ENCODE results near the gene RBPJ.

RBPJ gene

DNA sequence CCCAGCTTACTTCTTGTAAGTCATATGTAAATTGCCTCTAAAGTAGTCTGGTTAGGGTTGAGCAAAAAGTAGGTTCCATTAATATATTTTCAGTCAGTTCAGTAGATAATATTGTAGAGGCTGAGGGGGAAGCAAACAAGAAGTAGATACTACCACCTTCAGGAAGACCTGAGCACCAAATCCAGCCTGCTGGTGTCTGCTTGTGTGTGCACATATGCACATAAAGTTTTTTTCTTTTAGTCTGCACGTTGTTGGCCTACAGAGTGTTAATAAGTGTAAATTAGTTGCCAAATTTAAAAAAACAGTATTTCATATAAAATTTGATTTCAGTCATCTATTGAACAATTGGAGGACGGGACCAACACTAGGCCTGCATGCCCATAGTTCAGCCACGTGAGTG lies 92.8 kb downstream of the RBPJ start:
- Mint-ChIP-seq H3K27ac (no peak overlapping the region), H3K9me3 (no peaks in the 10 kb centered on the region)

DNA sequence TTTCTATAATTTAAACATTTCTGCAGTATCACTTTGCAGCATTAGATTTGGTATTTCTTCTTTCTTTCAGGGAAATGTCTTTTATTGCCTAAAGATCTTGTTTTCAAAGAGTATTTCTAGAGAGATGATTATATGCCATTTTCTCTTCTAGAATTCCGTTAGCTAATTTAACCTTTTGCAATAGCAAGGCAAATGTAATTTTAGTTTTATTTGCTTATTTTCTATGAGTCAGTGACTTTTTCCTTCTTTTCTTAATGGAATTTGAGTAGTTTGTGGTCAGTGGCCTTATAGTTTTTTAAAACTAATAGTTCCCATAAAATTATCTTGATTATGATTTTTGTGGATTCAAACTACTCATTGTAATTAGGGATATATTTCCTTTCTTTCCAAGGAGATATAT lies 97.3 kb downstream of the RBPJ start:
- Mint-ChIP-seq H3K4me3 (no peak overlapping the region), H3K36me3 (ENCODE audit: low read depth) (peaks cover 43% of the 10 kb centered on the region), H3K27ac (no peak overlapping the region), H3K27me3 (ENCODE audit: low read depth) (no peaks in the 10 kb centered on the region), H3K4me1 (ENCODE audit: low read depth) (peaks cover 19% of the 10 kb centered on the region), H3K9me3 (no peaks in the 10 kb centered on the region)
- no peak for DNase-seq (ENCODE audit: low spot score)

More for the DNA sequence above, 92.8 kb downstream of the RBPJ start:
- Mint-ChIP-seq H3K4me1 (ENCODE audit: low read depth) (peaks cover 14% of the 10 kb centered on the region), H3K27me3 (ENCODE audit: low read depth) (no peaks in the 10 kb centered on the region), H3K4me3 (no peak overlapping the region), H3K36me3 (ENCODE audit: low read depth) (peaks cover 34% of the 10 kb centered on the region)
- DNase-seq (ENCODE audit: low spot score): no peak

DNA sequence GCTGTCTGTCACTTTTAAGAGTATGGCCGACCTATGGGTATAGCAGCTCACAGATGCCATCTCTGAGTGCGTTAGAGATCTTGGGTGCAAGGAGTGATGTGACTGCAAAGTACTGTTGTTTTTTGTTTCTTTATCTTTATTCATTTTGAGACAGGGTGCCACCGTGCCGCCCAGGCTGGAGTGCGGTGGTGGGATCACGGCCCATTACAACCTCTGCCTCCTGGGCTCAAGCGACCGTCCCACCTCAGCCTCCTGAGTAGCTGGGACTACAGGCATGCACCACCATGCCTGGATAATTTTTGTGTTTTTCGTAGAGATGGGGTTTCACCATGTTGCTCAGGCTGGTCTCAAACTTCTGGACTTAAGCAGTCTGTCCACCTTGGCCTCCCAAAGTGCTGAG lies 98.0 kb downstream of the RBPJ start:
- Mint-ChIP-seq H3K27me3 (ENCODE audit: low read depth) (no peaks in the 10 kb centered on the region), H3K36me3 (ENCODE audit: low read depth) (peaks cover 45% of the 10 kb centered on the region), H3K9me3 (no peaks in the 10 kb centered on the region), H3K4me3 (no peak overlapping the region), H3K27ac (no peak overlapping the region), H3K4me1 (ENCODE audit: low read depth) (peaks cover 21% of the 10 kb centered on the region)
- no peak for DNase-seq (ENCODE audit: low spot score)

DNA sequence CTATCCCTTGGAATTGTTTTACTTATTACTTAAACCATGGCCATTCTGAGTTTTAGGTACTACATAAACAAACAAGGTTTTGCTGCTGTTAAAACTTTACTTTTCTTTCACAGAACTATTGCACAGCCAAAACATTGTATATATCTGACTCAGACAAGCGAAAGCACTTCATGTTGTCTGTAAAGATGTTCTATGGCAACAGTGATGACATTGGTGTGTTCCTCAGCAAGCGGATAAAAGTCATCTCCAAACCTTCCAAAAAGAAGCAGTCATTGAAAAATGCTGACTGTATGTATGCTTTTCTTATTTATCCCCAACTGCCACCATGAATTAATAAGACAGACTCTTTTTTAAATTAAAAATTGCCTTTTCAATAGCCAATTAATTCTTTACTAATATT lies 99.6 kb downstream of the RBPJ start:
- no peak for DNase-seq (ENCODE audit: low spot score)
- Mint-ChIP-seq H3K36me3 (ENCODE audit: low read depth) (peaks cover 47% of the 10 kb centered on the region), H3K27me3 (ENCODE audit: low read depth) (no peaks in the 10 kb centered on the region)

DNA sequence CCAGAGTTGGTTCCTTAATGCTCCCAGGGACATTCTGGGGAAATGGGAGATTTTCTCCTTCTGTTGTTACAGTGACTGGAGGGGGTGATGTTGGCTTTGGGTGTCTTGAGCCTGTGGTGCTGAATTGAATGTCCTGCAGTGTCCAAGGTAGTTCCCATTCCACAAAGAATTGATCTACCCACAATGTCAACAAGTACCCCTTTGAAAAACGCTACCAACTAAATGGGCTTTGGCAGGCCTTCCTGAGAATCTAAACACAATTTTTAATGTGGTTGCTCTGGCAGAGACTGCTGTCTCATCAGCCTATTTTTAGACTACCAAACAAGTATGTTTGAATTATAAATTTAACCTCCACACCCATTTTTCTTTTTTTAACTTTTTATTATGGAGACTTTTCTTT lies 100.1 kb downstream of the RBPJ start:
- Mint-ChIP-seq H3K27ac (no peak overlapping the region), H3K9me3 (no peaks in the 10 kb centered on the region), H3K36me3 (ENCODE audit: low read depth) (peaks cover 46% of the 10 kb centered on the region), H3K4me3 (no peak overlapping the region), H3K4me1 (ENCODE audit: low read depth) (peaks cover 21% of the 10 kb centered on the region), H3K27me3 (ENCODE audit: low read depth) (no peaks in the 10 kb centered on the region)
- DNase-seq (ENCODE audit: low spot score): no peak

More for the DNA sequence above, 99.6 kb downstream of the RBPJ start:
- H3K27ac Mint-ChIP-seq: no peak overlapping the region
- no peak overlapping the region for H3K4me3 Mint-ChIP-seq
- peaks cover 19% of the 10 kb centered on the region for H3K4me1 Mint-ChIP-seq (ENCODE audit: low read depth)
- H3K9me3 Mint-ChIP-seq: no peaks in the 10 kb centered on the region

DNA sequence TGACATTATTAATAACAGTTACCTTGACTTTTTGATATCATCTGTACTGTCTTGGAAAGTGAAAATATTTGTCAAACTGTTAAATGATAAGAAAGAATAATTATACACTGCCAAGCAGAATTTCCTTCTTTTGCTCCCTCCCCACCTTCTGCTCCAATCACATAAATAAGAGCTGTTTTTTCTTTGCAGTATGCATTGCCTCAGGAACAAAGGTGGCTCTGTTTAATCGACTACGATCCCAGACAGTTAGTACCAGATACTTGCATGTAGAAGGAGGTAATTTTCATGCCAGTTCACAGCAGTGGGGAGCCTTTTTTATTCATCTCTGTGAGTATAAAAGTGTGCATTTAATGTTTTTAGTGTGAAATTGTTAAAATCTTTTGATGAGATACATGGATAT lies 103.3 kb downstream of the RBPJ start:
- Mint-ChIP-seq H3K4me3 (no peak overlapping the region), H3K4me1 (ENCODE audit: low read depth) (peaks cover 31% of the 10 kb centered on the region), H3K36me3 (ENCODE audit: low read depth) (peaks cover 51% of the 10 kb centered on the region), H3K27me3 (ENCODE audit: low read depth) (no peaks in the 10 kb centered on the region), H3K9me3 (no peaks in the 10 kb centered on the region), H3K27ac (no peak overlapping the region)
- no peak for DNase-seq (ENCODE audit: low spot score)

DNA sequence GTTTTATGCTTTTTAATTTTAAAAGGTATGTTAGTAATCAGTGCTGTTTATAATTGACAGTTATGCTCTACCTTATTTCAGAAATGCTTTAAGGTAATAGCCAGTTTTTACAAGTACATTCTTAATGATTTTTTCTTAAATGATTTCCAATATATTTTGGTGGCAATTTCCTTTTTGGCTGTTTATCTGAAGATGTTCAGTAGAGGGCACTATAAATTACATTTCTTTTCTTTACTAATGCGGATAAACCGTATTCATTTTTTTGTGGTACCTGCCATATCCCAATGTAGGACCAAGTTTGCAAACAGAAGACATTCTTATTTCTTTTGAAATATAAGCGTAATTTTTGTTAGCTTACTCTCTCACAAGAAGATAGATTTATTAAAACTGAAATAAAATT lies 104.0 kb downstream of the RBPJ start:
- H3K27me3 Mint-ChIP-seq (ENCODE audit: low read depth): no peaks in the 10 kb centered on the region
- no peak overlapping the region for H3K4me3 Mint-ChIP-seq
- no peaks in the 10 kb centered on the region for H3K9me3 Mint-ChIP-seq
- H3K27ac Mint-ChIP-seq: no peak overlapping the region
- no peak for DNase-seq (ENCODE audit: low spot score)
- H3K36me3 Mint-ChIP-seq (ENCODE audit: low read depth): peaks cover 55% of the 10 kb centered on the region
- H3K4me1 Mint-ChIP-seq (ENCODE audit: low read depth): peaks cover 30% of the 10 kb centered on the region

- peaks cover 64% of the 10 kb centered on the region for H3K36me3 Mint-ChIP-seq (ENCODE audit: low read depth)
- peaks cover 30% of the 10 kb centered on the region for H3K4me1 Mint-ChIP-seq (ENCODE audit: low read depth)
- H3K27ac Mint-ChIP-seq: no peak overlapping the region
- no peak for DNase-seq (ENCODE audit: low spot score)
- H3K27me3 Mint-ChIP-seq (ENCODE audit: low read depth): no peaks in the 10 kb centered on the region
- no peaks in the 10 kb centered on the region for H3K9me3 Mint-ChIP-seq
- H3K4me3 Mint-ChIP-seq: no peak overlapping the region
Measured at GRCh38 chr4:26425953-26426352, 105.1 kb downstream of the RBPJ start.

DNA sequence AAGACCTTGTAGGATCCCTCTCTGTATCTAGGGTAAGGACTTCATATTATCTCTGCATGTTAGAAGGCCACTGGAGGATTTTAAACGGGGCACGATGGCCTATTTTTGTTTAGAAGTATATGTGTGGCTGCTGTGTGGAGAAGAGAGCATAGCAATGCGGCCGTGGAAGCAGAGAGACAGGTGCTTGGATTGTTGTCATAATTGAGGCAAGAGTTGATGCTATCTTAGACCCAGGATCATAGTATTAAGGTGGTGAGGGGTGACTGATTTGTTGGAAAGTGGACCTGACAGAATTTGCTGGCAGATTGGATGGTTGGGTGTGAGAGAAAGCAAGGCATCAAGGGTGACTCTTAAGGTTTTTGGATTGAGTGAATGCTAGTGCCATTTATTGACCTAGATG lies 106.1 kb downstream of the RBPJ start:
- H3K36me3 Mint-ChIP-seq (ENCODE audit: low read depth): peaks cover 65% of the 10 kb centered on the region
- H3K4me1 Mint-ChIP-seq (ENCODE audit: low read depth): peaks cover 27% of the 10 kb centered on the region
- DNase-seq (ENCODE audit: low spot score): no peak
- no peaks in the 10 kb centered on the region for H3K9me3 Mint-ChIP-seq
- peak overlapping the region; percentile 29 for H3K27ac Mint-ChIP-seq
- H3K4me3 Mint-ChIP-seq: no peak overlapping the region
- no peaks in the 10 kb centered on the region for H3K27me3 Mint-ChIP-seq (ENCODE audit: low read depth)

DNA sequence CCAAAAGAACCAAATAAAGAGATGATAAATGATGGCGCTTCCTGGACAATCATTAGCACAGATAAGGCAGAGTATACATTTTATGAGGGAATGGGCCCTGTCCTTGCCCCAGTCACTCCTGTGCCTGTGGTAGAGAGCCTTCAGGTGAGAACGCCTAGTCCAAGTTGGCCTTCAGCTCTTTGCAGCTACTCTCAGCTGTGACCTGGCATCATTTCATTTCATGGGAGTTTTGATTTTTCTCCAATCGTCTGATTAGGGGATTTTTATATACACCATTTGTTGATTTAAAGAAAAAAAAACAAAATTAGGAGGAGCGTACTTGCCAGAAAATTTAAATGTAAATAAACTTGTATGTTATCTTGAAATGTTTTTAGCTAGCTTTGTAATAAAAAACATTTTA lies 109.1 kb downstream of the RBPJ start:
- Mint-ChIP-seq H3K9me3 (no peaks in the 10 kb centered on the region), H3K36me3 (ENCODE audit: low read depth) (peaks cover 63% of the 10 kb centered on the region), H3K4me1 (ENCODE audit: low read depth) (peaks cover 25% of the 10 kb centered on the region), H3K27ac (no peak overlapping the region), H3K4me3 (no peak overlapping the region), H3K27me3 (ENCODE audit: low read depth) (no peaks in the 10 kb centered on the region)
- DNase-seq (ENCODE audit: low spot score): no peak

GRCh38 chr4:26431461-26432180 lies 110.8 kb downstream of the RBPJ start:
- H3K4me3 Mint-ChIP-seq: no peak overlapping the region
- no peak overlapping the region for H3K27ac Mint-ChIP-seq
- H3K27me3 Mint-ChIP-seq (ENCODE audit: low read depth): no peaks in the 10 kb centered on the region
- no peaks in the 10 kb centered on the region for H3K9me3 Mint-ChIP-seq
- no peak for DNase-seq (ENCODE audit: low spot score)
- H3K4me1 Mint-ChIP-seq (ENCODE audit: low read depth): peaks cover 20% of the 10 kb centered on the region
- peaks cover 57% of the 10 kb centered on the region for H3K36me3 Mint-ChIP-seq (ENCODE audit: low read depth)

GRCh38 chr4:26432419-26432818 lies 111.6 kb downstream of the RBPJ start:
- no peaks in the 10 kb centered on the region for H3K9me3 Mint-ChIP-seq
- H3K4me1 Mint-ChIP-seq (ENCODE audit: low read depth): peaks cover 12% of the 10 kb centered on the region
- no peak overlapping the region for H3K27ac Mint-ChIP-seq
- peaks cover 55% of the 10 kb centered on the region for H3K36me3 Mint-ChIP-seq (ENCODE audit: low read depth)
- H3K4me3 Mint-ChIP-seq: no peak overlapping the region
- H3K27me3 Mint-ChIP-seq (ENCODE audit: low read depth): no peaks in the 10 kb centered on the region
- no peak for DNase-seq (ENCODE audit: low spot score)

- Mint-ChIP-seq H3K27me3 (ENCODE audit: low read depth) (no peaks in the 10 kb centered on the region), H3K4me3 (no peak overlapping the region), H3K27ac (no peak overlapping the region), H3K36me3 (ENCODE audit: low read depth) (peaks cover 53% of the 10 kb centered on the region), H3K9me3 (no peaks in the 10 kb centered on the region), H3K4me1 (ENCODE audit: low read depth) (peaks cover 7% of the 10 kb centered on the region)
- DNase-seq (ENCODE audit: low spot score): no peak
Measured at GRCh38 chr4:26433556-26433955, 112.7 kb downstream of the RBPJ start.

DNA sequence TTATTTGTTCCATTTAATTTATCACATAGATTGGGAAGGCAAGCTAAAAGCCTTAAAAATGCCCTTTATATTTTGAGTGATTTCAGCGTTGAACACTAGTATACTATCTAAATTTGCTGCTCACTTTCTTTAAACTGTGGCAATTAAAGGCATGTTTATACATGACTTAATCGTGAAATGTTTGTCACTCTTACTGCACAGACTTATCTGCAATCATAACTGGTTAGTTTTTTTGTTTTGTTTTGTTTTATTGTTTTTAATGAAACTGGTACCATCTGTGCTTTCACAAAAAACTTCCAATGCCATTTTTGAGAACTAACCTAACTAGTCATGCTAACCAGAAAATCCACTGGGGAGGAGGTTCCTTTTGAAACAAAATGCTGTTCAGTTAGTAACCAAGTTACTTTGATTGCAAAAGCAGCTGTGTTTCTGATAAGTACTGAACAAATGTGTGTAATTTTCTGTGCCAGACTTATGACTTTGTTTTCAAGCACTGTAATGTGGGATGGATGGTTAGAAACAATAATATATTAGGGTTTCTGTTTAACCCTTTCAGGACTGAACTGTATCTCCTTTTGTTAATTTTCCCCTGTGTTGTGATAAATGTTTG lies 113.3 kb downstream of the RBPJ start:
- no peak for DNase-seq (ENCODE audit: low spot score)
- Mint-ChIP-seq H3K27ac (no peak overlapping the region), H3K27me3 (ENCODE audit: low read depth) (no peaks in the 10 kb centered on the region), H3K36me3 (ENCODE audit: low read depth) (peaks cover 52% of the 10 kb centered on the region), H3K4me1 (ENCODE audit: low read depth) (peaks cover 6% of the 10 kb centered on the region), H3K4me3 (no peak overlapping the region), H3K9me3 (no peaks in the 10 kb centered on the region)

GRCh38 chr4:26441102-26441501 lies 120.3 kb downstream of the RBPJ start:
- DNase-seq (ENCODE audit: low spot score): no peak
- no peaks in the 10 kb centered on the region for H3K4me1 Mint-ChIP-seq (ENCODE audit: low read depth)
- no peak overlapping the region for H3K4me3 Mint-ChIP-seq
- no peak overlapping the region for H3K27ac Mint-ChIP-seq
- H3K27me3 Mint-ChIP-seq (ENCODE audit: low read depth): no peaks in the 10 kb centered on the region
- peaks cover 24% of the 10 kb centered on the region for H3K36me3 Mint-ChIP-seq (ENCODE audit: low read depth)
- H3K9me3 Mint-ChIP-seq: no peaks in the 10 kb centered on the region

Measured in T-helper 2 cell treated with Interferon-gamma antibody and Interleukin-4, amounts not matched to agents 5 μg/mL and 100 μg/mL, for 36 hours (primary cell).